PC-3 (cell line): ENCODE measurements around the gene VASH2. TPM values are rescaled to one million over a fixed set of nuclear protein-coding genes. Genes with fewer than 3 reads are reported as not detected.
"Not testable (repeated sequence)": the region's sequence is repeated elsewhere in the genome, so short reads cannot be mapped to it uniquely, and the experiment has no call there.

Experiments used
- ATAC-seq: fragments of 200-7000 bp; cut with Tn5 transposase; 2 replicates; pipeline ENCODE4 v1.9.1; 2020; ENCODE audit warnings: mild to moderate bottlenecking, moderate library complexity
- BruUV-seq: library from RNA; stranded (reverse); fragments of 400-500 nt; replicated peaks from 2 replicates; lab custom pipeline; 2021; lab: Mats Ljungman, UMichigan
- CTCF ChIA-PET: fragments of 300-600 bp; sonication (Branson Sonifier 250); formaldehyde crosslinking; loops from one replicate; lab custom pipeline; 2022; ENCODE audit warnings: antibody characterized with exemption; lab: Charles Lee
- POLR2A ChIA-PET: fragments of 300-600 bp; sonication (Branson Sonifier 250); formaldehyde crosslinking; loops from one replicate; lab custom pipeline; 2022; ENCODE audit warnings: antibody characterized with exemption; ENCODE audit not compliant: unreplicated experiment; lab: Charles Lee
- DNase-seq: peaks from one replicate; pipeline ENCODE4 v3.0.0-alpha.2; 2015
- H2AFZ ChIP-seq: fragments of 300-600 bp; sonication (generic); 2 replicates; pipeline ENCODE4 v1.6.0; 2016; ENCODE audit warnings: antibody characterized with exemption, low read length
- H3F3A ChIP-seq: fragments of 300-600 bp; sonication (generic); one replicate; pipeline ENCODE4 v1.6.0; 2017; ENCODE audit warnings: antibody characterized with exemption, low read length, control low read depth, mild to moderate bottlenecking; ENCODE audit not compliant: unreplicated experiment
- H3K27ac ChIP-seq: fragments of 300-600 bp; sonication (generic); 2 replicates; pipeline ENCODE4 v1.5.1; 2016; ENCODE audit warnings: mild to moderate bottlenecking, low read length
- H3K27me3 ChIP-seq: fragments of 300-600 bp; sonication (generic); 2 replicates; pipeline ENCODE4 v1.6.1; 2016; ENCODE audit warnings: low read length, mixed read lengths
- H3K36me3 ChIP-seq: fragments of 300-600 bp; sonication (generic); 2 replicates; pipeline ENCODE4 v1.6.1; 2016; ENCODE audit warnings: low read depth, mixed run types, low read length, mixed read lengths
- H3K4me1 ChIP-seq: fragments of 300-600 bp; sonication (generic); 2 replicates; pipeline ENCODE4 v1.5.1; 2016; ENCODE audit warnings: low read length; ENCODE audit not compliant: insufficient read depth
- H3K4me2 ChIP-seq: fragments of 300-600 bp; sonication (generic); 2 replicates; pipeline ENCODE4 v1.6.0; 2016; ENCODE audit warnings: low read length
- H3K4me3 ChIP-seq: fragments of 300-600 bp; sonication (generic); 2 replicates; pipeline ENCODE4 v1.5.1; 2016; ENCODE audit warnings: mild to moderate bottlenecking, low read length, mixed read lengths
- H3K79me2 ChIP-seq: fragments of 300-600 bp; sonication (generic); 2 replicates; pipeline ENCODE4 v1.6.1; 2017; ENCODE audit warnings: low read length, mixed read lengths
- H3K9ac ChIP-seq: fragments of 300-600 bp; sonication (generic); 2 replicates; pipeline ENCODE4 v1.6.0; 2016; ENCODE audit warnings: mild to moderate bottlenecking, low read length
- H3K9me2 ChIP-seq: fragments of 300-600 bp; sonication (generic); replicated peaks from 2 replicates; pipeline ENCODE4 v1.6.1; 2016; ENCODE audit warnings: mixed run types, low read length, mixed read lengths
- H3K9me3 ChIP-seq: fragments of 300-600 bp; sonication (generic); 2 replicates; pipeline ENCODE4 v1.6.1; 2016; ENCODE audit warnings: low read length, mixed read lengths
- H4K20me1 ChIP-seq: fragments of 300-600 bp; sonication (generic); 2 replicates; pipeline ENCODE4 v1.6.1; 2016; ENCODE audit warnings: low read length, mixed read lengths
- EZH2 ChIP-seq: fragments of 300-600 bp; sonication (generic); IDR thresholded peaks from one replicate; pipeline ENCODE4 v1.6.1; 2017; ENCODE audit warnings: antibody characterized with exemption, mild to moderate bottlenecking, low read length; ENCODE audit not compliant: unreplicated experiment
- EZH2phosphoT487 ChIP-seq: fragments of 300-600 bp; sonication (generic); IDR thresholded peaks from 2 replicates; pipeline ENCODE4 v1.6.1; 2018; ENCODE audit warnings: mild to moderate bottlenecking, antibody characterized with exemption, low read length, borderline replicate concordance
- intact Hi-C: fragments of 100-400 bp; cut with micrococcal nuclease; formaldehyde crosslinking; loops from 2 replicates; pipeline ENCODE4 v1.9.0; 2023
- total RNA-seq: library from RNA; depleted of rRNA; stranded (reverse); fragments of >200 nt; gene quantifications from 2 replicates; pipeline ENCODE4 v1.2.3, GENCODE V29; 2014
- TF ChIP-seq, protein P1 (sequence below): fragments of 300-600 bp; sonication (generic); conservative IDR thresholded peaks from 2 replicates; pipeline ENCODE4 v1.5.1; 2017; ENCODE audit warnings: antibody characterized with exemption, low read depth, mild to moderate bottlenecking, low read length

VASH2 gene
- total RNA-seq, 1 experiment from 2014 or later: 4.7 TPM

DNA sequence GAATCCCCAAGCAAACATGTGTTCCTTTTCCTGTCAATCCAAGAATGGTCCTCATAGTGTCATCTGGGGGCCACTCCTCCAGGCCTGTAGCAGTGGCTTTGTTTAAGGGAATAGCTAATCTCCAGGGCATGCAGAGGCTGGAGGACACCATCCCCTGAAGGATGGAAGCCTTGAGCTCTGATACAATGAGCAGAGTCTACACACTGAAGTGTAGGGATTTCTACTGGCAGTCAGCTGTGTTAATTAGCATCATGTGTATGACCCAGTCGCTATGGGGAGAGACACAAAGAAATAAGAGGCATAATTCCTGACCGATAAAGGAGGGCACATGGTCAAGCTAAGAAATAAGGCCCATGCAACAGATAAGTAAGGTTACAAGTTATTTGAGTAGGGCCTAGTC lies 36.2 kb downstream of the VASH2 start:
- H2AFZ ChIP-seq: no peak overlapping the region

DNA sequence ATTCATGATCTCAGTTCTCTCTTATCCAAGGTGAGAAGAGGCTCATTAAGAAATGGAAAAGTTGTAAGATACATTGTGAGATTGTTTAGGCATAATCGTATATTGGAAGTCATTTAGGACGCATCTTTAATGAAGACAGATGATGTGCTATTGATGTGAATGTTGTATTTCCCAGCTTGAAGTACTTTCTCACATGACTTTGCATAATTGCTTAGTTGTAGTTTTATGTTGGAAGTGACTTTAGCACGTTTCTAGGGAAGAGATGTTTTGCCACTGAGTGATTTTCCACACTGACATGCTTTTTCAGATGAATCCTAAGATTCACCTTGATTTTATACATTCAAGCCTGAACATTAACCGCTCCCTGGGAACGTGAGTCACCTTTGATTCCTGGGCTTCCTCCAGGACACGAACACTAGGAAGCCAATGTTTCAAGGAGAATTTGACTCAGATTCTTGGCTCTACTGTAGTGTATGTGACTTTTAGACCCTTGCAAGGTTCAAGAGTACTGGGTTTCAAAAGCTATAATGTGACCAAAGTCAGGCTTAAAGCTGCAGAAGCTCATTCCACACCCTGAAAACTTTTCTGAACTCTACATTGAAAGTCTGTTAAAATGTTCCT lies 37.5 kb downstream of the VASH2 start:
- no peak for TF ChIP-seq EZH2
- no peak for TF ChIP-seq EZH2phosphoT487
- TF ChIP-seq, protein P1, sequence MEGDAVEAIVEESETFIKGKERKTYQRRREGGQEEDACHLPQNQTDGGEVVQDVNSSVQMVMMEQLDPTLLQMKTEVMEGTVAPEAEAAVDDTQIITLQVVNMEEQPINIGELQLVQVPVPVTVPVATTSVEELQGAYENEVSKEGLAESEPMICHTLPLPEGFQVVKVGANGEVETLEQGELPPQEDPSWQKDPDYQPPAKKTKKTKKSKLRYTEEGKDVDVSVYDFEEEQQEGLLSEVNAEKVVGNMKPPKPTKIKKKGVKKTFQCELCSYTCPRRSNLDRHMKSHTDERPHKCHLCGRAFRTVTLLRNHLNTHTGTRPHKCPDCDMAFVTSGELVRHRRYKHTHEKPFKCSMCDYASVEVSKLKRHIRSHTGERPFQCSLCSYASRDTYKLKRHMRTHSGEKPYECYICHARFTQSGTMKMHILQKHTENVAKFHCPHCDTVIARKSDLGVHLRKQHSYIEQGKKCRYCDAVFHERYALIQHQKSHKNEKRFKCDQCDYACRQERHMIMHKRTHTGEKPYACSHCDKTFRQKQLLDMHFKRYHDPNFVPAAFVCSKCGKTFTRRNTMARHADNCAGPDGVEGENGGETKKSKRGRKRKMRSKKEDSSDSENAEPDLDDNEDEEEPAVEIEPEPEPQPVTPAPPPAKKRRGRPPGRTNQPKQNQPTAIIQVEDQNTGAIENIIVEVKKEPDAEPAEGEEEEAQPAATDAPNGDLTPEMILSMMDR: no peak
- intact Hi-C loops: no loop called here
- ATAC-seq (peak; percentile 91), DNase-seq (peak; percentile 69)
- Histone ChIP-seq H2AFZ (no peak overlapping the region), H3K27ac (no peak overlapping the region), H4K20me1 (no peaks in the 10 kb centered on the region), H3K9me3 (no peaks in the 10 kb centered on the region), H3K36me3 (peaks cover 6% of the 10 kb centered on the region; the same call in 1 of the 2 replicates), H3F3A (no peaks in the 10 kb centered on the region), H3K9me2 (no peaks in the 10 kb centered on the region), H3K4me2 (no peak overlapping the region), H3K27me3 (no peaks in the 10 kb centered on the region), H3K9ac (no peak overlapping the region), H3K4me1 (peaks cover 12% of the 10 kb centered on the region), H3K79me2 (no peaks in the 10 kb centered on the region), H3K4me3 (no peak overlapping the region)
- ChIA-PET CTCF (no interaction called here), POLR2A (no interaction called here)
- BruUV-seq: no TSS peak

More for the DNA sequence above, 36.2 kb downstream of the VASH2 start:
- Histone ChIP-seq H3K9me3 (no peaks in the 10 kb centered on the region), H3K36me3 (0 out of 2 replicates have a peak, but pooled peaks cover 3% of the 10 kb centered on the region), H3K4me2 (no peak overlapping the region), H3K79me2 (no peaks in the 10 kb centered on the region), H3K4me3 (no peak overlapping the region), H3K9ac (no peak overlapping the region), H3K4me1 (peaks cover 12% of the 10 kb centered on the region), H3F3A (no peaks in the 10 kb centered on the region), H4K20me1 (no peaks in the 10 kb centered on the region), H3K9me2 (no peaks in the 10 kb centered on the region), H3K27ac (no peak overlapping the region), H3K27me3 (no peaks in the 10 kb centered on the region)
- ChIA-PET CTCF (no interaction called here), POLR2A (no interaction called here)
- ATAC-seq: no peak
- intact Hi-C loops: no loop called here
- TF ChIP-seq EZH2 (no peak), EZH2phosphoT487 (no peak)
- TF ChIP-seq, protein P1: no peak
- BruUV-seq: no TSS peak
- no peak for DNase-seq

DNA sequence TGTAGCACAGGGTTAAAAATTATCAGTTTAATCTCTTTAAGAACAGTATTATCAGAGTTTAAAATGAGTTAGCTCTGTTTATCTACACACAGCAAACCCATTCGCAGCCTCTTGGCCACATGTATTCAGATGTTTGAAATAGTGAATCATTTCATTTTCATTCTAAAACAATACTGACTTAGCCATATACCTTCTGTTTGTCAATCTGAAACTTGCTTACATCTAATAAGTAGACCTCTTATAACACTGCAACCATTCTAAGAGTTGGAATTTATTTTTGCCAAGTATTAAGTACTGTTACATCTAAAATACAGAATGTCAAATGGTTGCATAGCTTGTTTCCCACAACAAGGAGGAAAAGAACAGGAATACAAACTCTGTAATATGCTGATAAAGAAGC lies 39.9 kb downstream of the VASH2 start:
- Histone ChIP-seq H3K4me1 (peaks cover 12% of the 10 kb centered on the region), H3F3A (no peaks in the 10 kb centered on the region), H3K4me2 (no peak overlapping the region), H3K4me3 (no peak overlapping the region), H4K20me1 (no peaks in the 10 kb centered on the region), H3K27ac (no peak overlapping the region), H3K27me3 (no peaks in the 10 kb centered on the region), H3K9me3 (no peaks in the 10 kb centered on the region), H3K79me2 (no peaks in the 10 kb centered on the region), H3K36me3 (peaks cover 15% of the 10 kb centered on the region; the same call in 1 of the 2 replicates), H3K9ac (no peak overlapping the region), H2AFZ (no peak overlapping the region), H3K9me2 (no peaks in the 10 kb centered on the region)
- BruUV-seq: no TSS peak
- no peak for DNase-seq
- intact Hi-C loops: loop anchor here (10.0 kb wide), 1 partner anchor 515 kb away; no protein-coding TSS in a partner anchor
- ChIA-PET POLR2A (no interaction called here), CTCF (interaction anchor here (0.6 kb wide), 1 partner anchor 240 kb away, joined by 4 read pairs; no protein-coding TSS in a partner anchor)
- TF ChIP-seq EZH2: no peak
- no peak for TF ChIP-seq EZH2phosphoT487
- no peak for ATAC-seq

DNA sequence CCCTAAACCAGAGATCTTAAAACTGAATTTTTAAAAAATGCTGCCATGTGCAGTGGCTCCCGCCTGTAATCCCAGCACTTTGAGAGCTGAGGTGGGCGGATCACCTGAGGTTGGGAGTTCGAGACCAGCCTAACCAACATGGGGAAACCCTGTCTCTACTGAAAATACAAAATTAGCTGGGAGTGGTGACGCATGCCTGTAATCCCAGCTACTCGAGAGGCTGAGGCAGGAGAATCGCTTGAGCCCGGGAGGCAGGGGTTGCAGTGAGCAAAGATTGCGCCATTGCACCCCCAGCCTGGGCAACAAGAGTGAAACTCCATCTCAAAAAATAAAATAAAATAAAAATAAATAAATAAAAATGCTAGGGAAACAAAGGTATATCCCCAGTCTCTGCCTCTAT lies 43.6 kb downstream of the VASH2 start:
- H3K9me3 ChIP-seq, H2AFZ ChIP-seq, H3K4me2 ChIP-seq, ATAC-seq, H4K20me1 ChIP-seq, H3K4me1 ChIP-seq, H3K4me3 ChIP-seq, H3K27ac ChIP-seq, H3K9ac ChIP-seq, H3K79me2 ChIP-seq, POLR2A ChIA-PET, H3K27me3 ChIP-seq, H3F3A ChIP-seq, DNase-seq, CTCF ChIA-PET, H3K9me2 ChIP-seq, BruUV-seq: not testable (repeated sequence)
- intact Hi-C loops: loop anchor here (2.0 to 10.0 kb wide), 3 partner anchors 177 to 519 kb away; no protein-coding TSS in a partner anchor
- H3K36me3 ChIP-seq: peaks cover 21% of the 10 kb centered on the region
